Measurements from ENCODE around the gene PNKD. TPM values are rescaled to one million over a fixed set of nuclear protein-coding genes. Genes with fewer than 3 reads are reported as not detected.

Gene PNKD
- total and polyA plus RNA-seq, 8 donors, result 35.1 to 121 (median 111) TPM

- H3K27me3 ChIP-seq, result no peaks in the 10 kb centered on the region
- H3K4me3 ChIP-seq, result peak overlapping the region; percentile 64 to 95 (median 82)
- peaks cover 70 to 89% (median 80%) of the 10 kb centered on the region in 4 donors for H3K4me1 ChIP-seq
- WGBS, 5 donors, result 12 to 23% (median 14%) methylated on average over 12 of the region's 12 CpGs
- no peak for TF ChIP-seq EP300 (IDR thresholded peaks at IDR 0.05)
- no peak for TF ChIP-seq CTCF (IDR thresholded peaks at IDR 0.05)
- peak in 1 of 3 donors; percentile 13 for TF ChIP-seq POLR2AphosphoS5 (IDR thresholded peaks at IDR 0.05)
- peak overlapping the region; percentile 97 to 100 (median 99) for H3K27ac ChIP-seq
- H3K36me3 ChIP-seq, result no peaks in the 10 kb centered on the region
- intact Hi-C loops (cut with DNase I; ENCODE audit: low total_unique reads), result no loop called here
- no peaks in the 10 kb centered on the region for H3K9me3 ChIP-seq
- DNase-seq, result peak in 1 of 2 donors; percentile 60
Measured at GRCh38 chr2:218290316-218291261, 20.3 kb downstream of the PNKD start.

- intact Hi-C loops (cut with DNase I; ENCODE audit: low total_unique reads), result no loop called here
Measured at GRCh38 chr2:218291318-218292047, 21.2 kb downstream of the PNKD start.

GRCh38 chr2:218292048-218293014, 22.0 kb downstream of the PNKD start, which contains the start of gene TMBIM1:
Gene TMBIM1 (minus strand): TSS chr2:218292503. CDS start chr2:218282141, 10,362 bp downstream.
- H3K9me3 ChIP-seq, result no peaks in the 10 kb centered on the region
- H3K27me3 ChIP-seq, result no peaks in the 10 kb centered on the region
- H3K27ac ChIP-seq, result peak within 1 kb of the TSS; percentile 97 to 100 (median 99)
- H3K36me3 ChIP-seq, result no peaks in the 10 kb centered on the region
- WGBS, 5 donors, result 2 to 9% (median 3%) methylated on average over 18 to 63 of the region's 63 CpGs
- H3K4me3 ChIP-seq, result peak within 1 kb of the TSS; percentile 64 to 95 (median 82)
- DNase-seq, result peak; percentile 88 to 93
- peaks cover 62 to 89% (median 79%) of the 10 kb centered on the region in 4 donors for H3K4me1 ChIP-seq
- intact Hi-C loops (cut with DNase I; ENCODE audit: low total_unique reads), result no loop called here
- TF ChIP-seq CTCF (IDR thresholded peaks at IDR 0.05), result peak in 4 of 7 experiments; percentile 34 to 99 (median 86)
- TF ChIP-seq POLR2A (IDR thresholded peaks at IDR 0.05), result peak in 1 of 4 donors; percentile 84
- peak; percentile 79 to 98 (median 94) for TF ChIP-seq POLR2AphosphoS5 (IDR thresholded peaks at IDR 0.05)
- no peak for TF ChIP-seq EP300 (IDR thresholded peaks at IDR 0.05)

More at GRCh38 chr2:218291318-218292047, 21.2 kb downstream of the PNKD start:
- H3K27me3 ChIP-seq, result no peaks in the 10 kb centered on the region
- 10 to 16% (median 11%) methylated on average over 10 to 12 of the region's 12 CpGs for WGBS, 5 donors
- DNase-seq, result peak; percentile 48 to 71
- H3K36me3 ChIP-seq, result no peaks in the 10 kb centered on the region
- no peaks in the 10 kb centered on the region for H3K9me3 ChIP-seq
- peak overlapping the region; percentile 97 to 100 (median 99) for H3K27ac ChIP-seq
- H3K4me3 ChIP-seq, result peak overlapping the region; percentile 64 to 95 (median 82)
- H3K4me1 ChIP-seq, result peaks cover 62 to 89% (median 80%) of the 10 kb centered on the region in 4 donors
- TF ChIP-seq EP300 (IDR thresholded peaks at IDR 0.05) (no peak), POLR2A (IDR thresholded peaks at IDR 0.05) (no peak), POLR2AphosphoS5 (IDR thresholded peaks at IDR 0.05) (peak in 1 of 3 donors; percentile 25)

GRCh38 chr2:218293715-218294429, 23.6 kb downstream of the PNKD start:
- Histone ChIP-seq H3K36me3 (no peaks in the 10 kb centered on the region), H3K9me3 (no peaks in the 10 kb centered on the region), H3K4me3 (no peak overlapping the region), H3K27ac (peak overlapping the region; percentile 90 to 100 (median 99)), H3K27me3 (no peaks in the 10 kb centered on the region), H3K4me1 (peaks cover 48 to 83% (median 72%) of the 10 kb centered on the region in 4 donors)
- intact Hi-C loops (cut with DNase I; ENCODE audit: low total_unique reads), result no loop called here
- WGBS, 5 donors, result 31 to 50% (median 37%) methylated on average over 5 of the region's 5 CpGs
- TF ChIP-seq POLR2A (IDR thresholded peaks at IDR 0.05) (no peak), EP300 (IDR thresholded peaks at IDR 0.05) (no peak), CTCF (IDR thresholded peaks at IDR 0.05) (no peak), POLR2AphosphoS5 (IDR thresholded peaks at IDR 0.05) (no peak)
- peak in 1 of 2 donors; percentile 41 for DNase-seq

Data from stomach (tissue), 9 donors.